ENCODE measurements around the gene THEMIS.

DNA sequence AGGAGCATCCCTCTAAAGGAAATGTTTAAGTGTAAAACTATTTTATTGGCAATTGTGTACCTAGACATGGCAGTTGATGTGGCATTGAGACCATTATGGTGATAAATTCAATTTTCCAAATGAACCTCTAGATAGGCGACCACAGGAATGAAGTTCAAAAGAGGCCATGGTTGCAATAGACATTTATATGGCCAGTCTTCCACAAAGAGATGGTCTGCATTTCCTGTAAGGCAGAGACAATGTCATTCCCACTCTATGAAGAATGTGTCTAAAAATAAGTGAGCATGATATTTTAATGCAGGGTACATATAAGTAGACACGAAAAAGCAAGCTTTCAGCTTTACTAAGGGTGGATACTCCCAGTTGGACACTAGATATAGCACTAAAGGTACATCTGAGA lies 40.9 kb downstream of the THEMIS start:
- TF ChIP-seq, protein P1, sequence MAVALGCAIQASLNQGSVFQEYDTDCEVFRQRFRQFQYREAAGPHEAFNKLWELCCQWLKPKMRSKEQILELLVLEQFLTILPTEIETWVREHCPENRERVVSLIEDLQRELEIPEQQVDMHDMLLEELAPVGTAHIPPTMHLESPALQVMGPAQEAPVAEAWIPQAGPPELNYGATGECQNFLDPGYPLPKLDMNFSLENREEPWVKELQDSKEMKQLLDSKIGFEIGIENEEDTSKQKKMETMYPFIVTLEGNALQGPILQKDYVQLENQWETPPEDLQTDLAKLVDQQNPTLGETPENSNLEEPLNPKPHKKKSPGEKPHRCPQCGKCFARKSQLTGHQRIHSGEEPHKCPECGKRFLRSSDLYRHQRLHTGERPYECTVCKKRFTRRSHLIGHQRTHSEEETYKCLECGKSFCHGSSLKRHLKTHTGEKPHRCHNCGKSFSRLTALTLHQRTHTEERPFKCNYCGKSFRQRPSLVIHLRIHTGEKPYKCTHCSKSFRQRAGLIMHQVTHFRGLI (tag by site-specific recombination; IDR thresholded peaks at IDR 0.05) = no peak
- TF ChIP-seq ZNF521 (tag by site-specific recombination; IDR thresholded peaks at IDR 0.05) (no peak), ZNF544 (tag by site-specific recombination; IDR thresholded peaks at IDR 0.05) (no peak), ZNF660 (tag by site-specific recombination; IDR thresholded peaks at IDR 0.05) (no peak), ZNF223 (tag by site-specific recombination; IDR thresholded peaks at IDR 0.05) (no peak), YY1 (tag by site-specific recombination; IDR thresholded peaks at IDR 0.05) (no peak), SCRT2 (tag by site-specific recombination; IDR thresholded peaks at IDR 0.05) (no peak), ZBTB17 (tag by site-specific recombination; IDR thresholded peaks at IDR 0.05) (no peak)
- TF ChIP-seq, protein P2, sequence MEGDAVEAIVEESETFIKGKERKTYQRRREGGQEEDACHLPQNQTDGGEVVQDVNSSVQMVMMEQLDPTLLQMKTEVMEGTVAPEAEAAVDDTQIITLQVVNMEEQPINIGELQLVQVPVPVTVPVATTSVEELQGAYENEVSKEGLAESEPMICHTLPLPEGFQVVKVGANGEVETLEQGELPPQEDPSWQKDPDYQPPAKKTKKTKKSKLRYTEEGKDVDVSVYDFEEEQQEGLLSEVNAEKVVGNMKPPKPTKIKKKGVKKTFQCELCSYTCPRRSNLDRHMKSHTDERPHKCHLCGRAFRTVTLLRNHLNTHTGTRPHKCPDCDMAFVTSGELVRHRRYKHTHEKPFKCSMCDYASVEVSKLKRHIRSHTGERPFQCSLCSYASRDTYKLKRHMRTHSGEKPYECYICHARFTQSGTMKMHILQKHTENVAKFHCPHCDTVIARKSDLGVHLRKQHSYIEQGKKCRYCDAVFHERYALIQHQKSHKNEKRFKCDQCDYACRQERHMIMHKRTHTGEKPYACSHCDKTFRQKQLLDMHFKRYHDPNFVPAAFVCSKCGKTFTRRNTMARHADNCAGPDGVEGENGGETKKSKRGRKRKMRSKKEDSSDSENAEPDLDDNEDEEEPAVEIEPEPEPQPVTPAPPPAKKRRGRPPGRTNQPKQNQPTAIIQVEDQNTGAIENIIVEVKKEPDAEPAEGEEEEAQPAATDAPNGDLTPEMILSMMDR (tag by site-specific recombination; IDR thresholded peaks at IDR 0.05) = no peak
- TF ChIP-seq, protein P3, sequence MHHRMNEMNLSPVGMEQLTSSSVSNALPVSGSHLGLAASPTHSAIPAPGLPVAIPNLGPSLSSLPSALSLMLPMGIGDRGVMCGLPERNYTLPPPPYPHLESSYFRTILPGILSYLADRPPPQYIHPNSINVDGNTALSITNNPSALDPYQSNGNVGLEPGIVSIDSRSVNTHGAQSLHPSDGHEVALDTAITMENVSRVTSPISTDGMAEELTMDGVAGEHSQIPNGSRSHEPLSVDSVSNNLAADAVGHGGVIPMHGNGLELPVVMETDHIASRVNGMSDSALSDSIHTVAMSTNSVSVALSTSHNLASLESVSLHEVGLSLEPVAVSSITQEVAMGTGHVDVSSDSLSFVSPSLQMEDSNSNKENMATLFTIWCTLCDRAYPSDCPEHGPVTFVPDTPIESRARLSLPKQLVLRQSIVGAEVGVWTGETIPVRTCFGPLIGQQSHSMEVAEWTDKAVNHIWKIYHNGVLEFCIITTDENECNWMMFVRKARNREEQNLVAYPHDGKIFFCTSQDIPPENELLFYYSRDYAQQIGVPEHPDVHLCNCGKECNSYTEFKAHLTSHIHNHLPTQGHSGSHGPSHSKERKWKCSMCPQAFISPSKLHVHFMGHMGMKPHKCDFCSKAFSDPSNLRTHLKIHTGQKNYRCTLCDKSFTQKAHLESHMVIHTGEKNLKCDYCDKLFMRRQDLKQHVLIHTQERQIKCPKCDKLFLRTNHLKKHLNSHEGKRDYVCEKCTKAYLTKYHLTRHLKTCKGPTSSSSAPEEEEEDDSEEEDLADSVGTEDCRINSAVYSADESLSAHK (tag by site-specific recombination; IDR thresholded peaks at IDR 0.05) = no peak
